ENCODE measurements around the gene NTN1. TPM values are rescaled to one million over a fixed set of nuclear protein-coding genes. Genes with fewer than 3 reads are reported as not detected.

Gene NTN1
- total RNA-seq, 1 experiment from 2014 or later = 0.94 TPM

- Mint-ChIP-seq H3K27ac (ENCODE audit: unreplicated experiment) (no peak overlapping the region), H3K4me3 (ENCODE audit: low read depth, unreplicated experiment) (no peak overlapping the region), H3K4me1 (ENCODE audit: low read depth, unreplicated experiment) (peaks cover 8% of the 10 kb centered on the region), H3K27me3 (ENCODE audit: unreplicated experiment) (peaks cover 34% of the 10 kb centered on the region), H3K9me3 (ENCODE audit: low read depth, unreplicated experiment) (no peaks in the 10 kb centered on the region), H3K36me3 (ENCODE audit: insufficient read depth, unreplicated experiment) (no peaks in the 10 kb centered on the region)
- no peak for TF ChIP-seq CTCF (IDR thresholded peaks at IDR 0.05; ENCODE audit: unreplicated experiment)
- CTCF ChIA-PET = no interaction called here
- DNase-seq = no peak
- no TSS peak for BruUV-seq (replicated peaks)
- intact Hi-C loops (cut with micrococcal nuclease; ENCODE audit: unreplicated experiment) = no loop called here
Observed at GRCh38 chr17:9138161-9138717, 116.9 kb downstream of the NTN1 start.

- DNase-seq = no peak
- Mint-ChIP-seq H3K9me3 (ENCODE audit: low read depth, unreplicated experiment) (no peaks in the 10 kb centered on the region), H3K27ac (ENCODE audit: unreplicated experiment) (no peak overlapping the region), H3K36me3 (ENCODE audit: insufficient read depth, unreplicated experiment) (no peaks in the 10 kb centered on the region), H3K27me3 (ENCODE audit: unreplicated experiment) (peaks cover 28% of the 10 kb centered on the region), H3K4me1 (ENCODE audit: low read depth, unreplicated experiment) (peaks cover 8% of the 10 kb centered on the region), H3K4me3 (ENCODE audit: low read depth, unreplicated experiment) (no peak overlapping the region)
- no TSS peak for BruUV-seq (replicated peaks)
- no peak for TF ChIP-seq CTCF (IDR thresholded peaks at IDR 0.05; ENCODE audit: unreplicated experiment)
- intact Hi-C loops (cut with micrococcal nuclease; ENCODE audit: unreplicated experiment) = no loop called here
- CTCF ChIA-PET = no interaction called here
Observed at GRCh38 chr17:9139695-9140094, 118.4 kb downstream of the NTN1 start.

GRCh38 chr17:9140550-9141424 is 119.5 kb downstream of the NTN1 start:
- DNase-seq = no peak
- Mint-ChIP-seq H3K4me1 (ENCODE audit: low read depth, unreplicated experiment) (peaks cover 8% of the 10 kb centered on the region), H3K36me3 (ENCODE audit: insufficient read depth, unreplicated experiment) (no peaks in the 10 kb centered on the region), H3K27me3 (ENCODE audit: unreplicated experiment) (peaks cover 17% of the 10 kb centered on the region), H3K4me3 (ENCODE audit: low read depth, unreplicated experiment) (no peak overlapping the region), H3K9me3 (ENCODE audit: low read depth, unreplicated experiment) (no peaks in the 10 kb centered on the region), H3K27ac (ENCODE audit: unreplicated experiment) (no peak overlapping the region)
- CTCF ChIA-PET = no interaction called here
- TF ChIP-seq CTCF (IDR thresholded peaks at IDR 0.05; ENCODE audit: unreplicated experiment) = no peak
- no TSS peak for BruUV-seq (replicated peaks)
- intact Hi-C loops (cut with micrococcal nuclease; ENCODE audit: unreplicated experiment) = no loop called here

- Mint-ChIP-seq H3K4me1 (ENCODE audit: low read depth, unreplicated experiment) (peaks cover 8% of the 10 kb centered on the region), H3K4me3 (ENCODE audit: low read depth, unreplicated experiment) (no peak overlapping the region), H3K27ac (ENCODE audit: unreplicated experiment) (no peak overlapping the region), H3K36me3 (ENCODE audit: insufficient read depth, unreplicated experiment) (no peaks in the 10 kb centered on the region), H3K9me3 (ENCODE audit: low read depth, unreplicated experiment) (no peaks in the 10 kb centered on the region), H3K27me3 (ENCODE audit: unreplicated experiment) (peaks cover 17% of the 10 kb centered on the region)
- BruUV-seq (replicated peaks) = no TSS peak
- intact Hi-C loops (cut with micrococcal nuclease; ENCODE audit: unreplicated experiment) = no loop called here
- no peak for TF ChIP-seq CTCF (IDR thresholded peaks at IDR 0.05; ENCODE audit: unreplicated experiment)
- no peak for DNase-seq
- CTCF ChIA-PET = no interaction called here
Observed at GRCh38 chr17:9141425-9141753, 120.1 kb downstream of the NTN1 start.

Measured in Calu3 (cell line).